ENCODE data around the gene PLA2G12A. TPM values are rescaled to one million over a fixed set of nuclear protein-coding genes. Genes with fewer than 3 reads are reported as not detected.

PLA2G12A gene
- total and polyA plus RNA-seq, 2 donors (not counting 3 experiments of a cell fraction or from before 2014, with no cell fraction given) = 21.6 to 27.1 TPM

- no TSS peak for BruUV-seq (replicated peaks)
- Histone ChIP-seq H3K4me1 (ENCODE audit: control insufficient read depth, extremely low read depth, insufficient read depth, low read length) (no peaks in the 10 kb centered on the region), H3K27me3 (ENCODE audit: control insufficient read depth in 2 of 2, insufficient read depth in 2 of 2, low read length in 2 of 2) (no peaks in the 10 kb centered on the region), H3K4me3 (replicated peaks in 1 of 3; ENCODE audit: insufficient read depth in 1 of 3, low read depth in 1 of 3, low read length in 3 of 3) (no peak overlapping the region), H2AFZ (ENCODE audit: low read depth, low read length) (no peak overlapping the region), H3K4me2 (ENCODE audit: insufficient read depth, low read length) (no peak overlapping the region), H3K27ac (ENCODE audit: insufficient read depth, low read depth, low read length) (no peak overlapping the region), H4K20me1 (replicated peaks; ENCODE audit: control insufficient read depth, extremely low read depth, insufficient read depth, low read length) (no peaks in the 10 kb centered on the region), H3K9ac (replicated peaks; ENCODE audit: extremely low read depth, insufficient read depth, low read length) (no peak overlapping the region), H3K9me3 (replicated peaks; ENCODE audit: control insufficient read depth, insufficient read depth, low read length) (no peaks in the 10 kb centered on the region), H3K9me1 (replicated peaks; ENCODE audit: control insufficient read depth, extremely low read depth, insufficient read depth, low read length) (no peaks in the 10 kb centered on the region), H3K36me3 (ENCODE audit: control insufficient read depth in 2 of 2, extremely low read depth in 1 of 2, insufficient read depth in 2 of 2, low read length in 2 of 2) (peaks cover 12 to 15% of the 10 kb centered on the region in 2 experiments), H3K79me2 (ENCODE audit: control insufficient read depth, insufficient read depth, low read length) (no peaks in the 10 kb centered on the region)
- intact Hi-C loops (cut with micrococcal nuclease) (no loop called here), dilution Hi-C loops (cut with MboI; ENCODE audit: extremely low pct_ligation_motif_present, low sequenced_read_pairs) (no loop called here)
- DNase-seq (ENCODE audit: low read depth, low spot score) = no peak
- ChIA-PET POLR2A (interaction anchor here (0.8 kb wide), 1 partner anchor 9 kb away, joined by 3 read pairs; no protein-coding TSS in a partner anchor), CTCF (no interaction called here)
- FAIRE-seq = no peak
- no peak for TF ChIP-seq FOS (IDR thresholded peaks at IDR 0.05; ENCODE audit: borderline replicate concordance, insufficient read depth, low read length)
- no peak for TF ChIP-seq JUN (IDR thresholded peaks at IDR 0.05; ENCODE audit: borderline replicate concordance, insufficient read depth, insufficient read length, low read depth)
- no peak for TF ChIP-seq POLR2A (IDR thresholded peaks at IDR 0.05; ENCODE audit: low read depth, low read length)
- TF ChIP-seq, protein P1, sequence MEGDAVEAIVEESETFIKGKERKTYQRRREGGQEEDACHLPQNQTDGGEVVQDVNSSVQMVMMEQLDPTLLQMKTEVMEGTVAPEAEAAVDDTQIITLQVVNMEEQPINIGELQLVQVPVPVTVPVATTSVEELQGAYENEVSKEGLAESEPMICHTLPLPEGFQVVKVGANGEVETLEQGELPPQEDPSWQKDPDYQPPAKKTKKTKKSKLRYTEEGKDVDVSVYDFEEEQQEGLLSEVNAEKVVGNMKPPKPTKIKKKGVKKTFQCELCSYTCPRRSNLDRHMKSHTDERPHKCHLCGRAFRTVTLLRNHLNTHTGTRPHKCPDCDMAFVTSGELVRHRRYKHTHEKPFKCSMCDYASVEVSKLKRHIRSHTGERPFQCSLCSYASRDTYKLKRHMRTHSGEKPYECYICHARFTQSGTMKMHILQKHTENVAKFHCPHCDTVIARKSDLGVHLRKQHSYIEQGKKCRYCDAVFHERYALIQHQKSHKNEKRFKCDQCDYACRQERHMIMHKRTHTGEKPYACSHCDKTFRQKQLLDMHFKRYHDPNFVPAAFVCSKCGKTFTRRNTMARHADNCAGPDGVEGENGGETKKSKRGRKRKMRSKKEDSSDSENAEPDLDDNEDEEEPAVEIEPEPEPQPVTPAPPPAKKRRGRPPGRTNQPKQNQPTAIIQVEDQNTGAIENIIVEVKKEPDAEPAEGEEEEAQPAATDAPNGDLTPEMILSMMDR (IDR thresholded peaks at IDR 0.05; ENCODE audit: extremely low read depth in 1 of 2, insufficient read depth in 1 of 2, low read depth in 1 of 2, low read length in 2 of 2) = no peak
- TF ChIP-seq POLR2AphosphoS5 (IDR thresholded peaks at IDR 0.05; ENCODE audit: insufficient read depth, low read depth, low read length) = no peak
- no peak for TF ChIP-seq GATA2 (IDR thresholded peaks at IDR 0.05; ENCODE audit: insufficient read depth, insufficient read length, low read depth, low read length)
- no peak for TF ChIP-seq EZH2 (IDR thresholded peaks at IDR 0.05; ENCODE audit: borderline replicate concordance, low read depth, low read length, severe bottlenecking)
- TF ChIP-seq, protein P2, sequence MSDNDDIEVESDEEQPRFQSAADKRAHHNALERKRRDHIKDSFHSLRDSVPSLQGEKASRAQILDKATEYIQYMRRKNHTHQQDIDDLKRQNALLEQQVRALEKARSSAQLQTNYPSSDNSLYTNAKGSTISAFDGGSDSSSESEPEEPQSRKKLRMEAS (IDR thresholded peaks at IDR 0.05; ENCODE audit: insufficient read depth, insufficient read length) = no peak
- TF ChIP-seq MYC (IDR thresholded peaks at IDR 0.05; ENCODE audit: low read depth, low read length) = no peak
These were observed 39.0 kb downstream of the PLA2G12A start for GRCh38 chr4:109690690-109691410.

Measured in endothelial cell of umbilical vein (primary cell).